Measurements from ENCODE around the gene BPIFB6. TPM values are rescaled to one million over a fixed set of nuclear protein-coding genes. Genes with fewer than 3 reads are reported as not detected.

Gene BPIFB6, protein sequence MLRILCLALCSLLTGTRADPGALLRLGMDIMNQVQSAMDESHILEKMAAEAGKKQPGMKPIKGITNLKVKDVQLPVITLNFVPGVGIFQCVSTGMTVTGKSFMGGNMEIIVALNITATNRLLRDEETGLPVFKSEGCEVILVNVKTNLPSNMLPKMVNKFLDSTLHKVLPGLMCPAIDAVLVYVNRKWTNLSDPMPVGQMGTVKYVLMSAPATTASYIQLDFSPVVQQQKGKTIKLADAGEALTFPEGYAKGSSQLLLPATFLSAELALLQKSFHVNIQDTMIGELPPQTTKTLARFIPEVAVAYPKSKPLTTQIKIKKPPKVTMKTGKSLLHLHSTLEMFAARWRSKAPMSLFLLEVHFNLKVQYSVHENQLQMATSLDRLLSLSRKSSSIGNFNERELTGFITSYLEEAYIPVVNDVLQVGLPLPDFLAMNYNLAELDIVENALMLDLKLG
- total RNA-seq (under 1 TPM in 1 of 2 donors, not detected in 1; 0.24 TPM), polyA plus RNA-seq (ENCODE audit: insufficient read depth, low read depth, low replicate concordance) (not detected)
- long read RNA-seq, donor 1: 0 reads
- long read RNA-seq, donor 2: 0 reads

DNA sequence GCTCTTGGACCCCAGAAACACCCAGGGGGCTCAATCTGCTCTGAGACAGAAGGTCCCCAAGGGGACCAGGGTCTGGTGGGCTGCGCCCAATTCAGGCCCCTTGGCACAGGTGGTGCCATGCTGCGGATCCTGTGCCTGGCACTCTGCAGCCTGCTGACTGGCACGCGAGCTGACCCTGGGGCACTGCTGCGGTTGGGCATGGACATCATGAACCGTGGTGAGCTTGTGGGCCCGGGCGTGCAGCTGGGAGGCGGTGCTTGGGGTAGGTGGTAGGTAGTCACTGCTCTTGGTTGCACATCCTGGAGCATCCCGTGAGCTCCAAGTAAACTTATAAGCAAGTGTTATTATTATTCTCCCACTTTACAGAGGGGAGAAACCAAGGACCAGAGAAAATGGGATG, at the start of gene BPIFB6:
Gene BPIFB6, plus strand, starts transcription at position 118 of the 400 bp plus-strand sequence. Its CDS starts 0 bp downstream, at position 118.
- no peaks in the 10 kb centered on the region for H3K9me3 ChIP-seq
- H3K27ac ChIP-seq: no peak within 1 kb of the TSS
- H3K36me3 ChIP-seq (ENCODE audit: low read depth, missing control alignments): no peaks in the 10 kb centered on the region
- no peaks in the 10 kb centered on the region for H3K27me3 ChIP-seq
- TF ChIP-seq, protein P1, sequence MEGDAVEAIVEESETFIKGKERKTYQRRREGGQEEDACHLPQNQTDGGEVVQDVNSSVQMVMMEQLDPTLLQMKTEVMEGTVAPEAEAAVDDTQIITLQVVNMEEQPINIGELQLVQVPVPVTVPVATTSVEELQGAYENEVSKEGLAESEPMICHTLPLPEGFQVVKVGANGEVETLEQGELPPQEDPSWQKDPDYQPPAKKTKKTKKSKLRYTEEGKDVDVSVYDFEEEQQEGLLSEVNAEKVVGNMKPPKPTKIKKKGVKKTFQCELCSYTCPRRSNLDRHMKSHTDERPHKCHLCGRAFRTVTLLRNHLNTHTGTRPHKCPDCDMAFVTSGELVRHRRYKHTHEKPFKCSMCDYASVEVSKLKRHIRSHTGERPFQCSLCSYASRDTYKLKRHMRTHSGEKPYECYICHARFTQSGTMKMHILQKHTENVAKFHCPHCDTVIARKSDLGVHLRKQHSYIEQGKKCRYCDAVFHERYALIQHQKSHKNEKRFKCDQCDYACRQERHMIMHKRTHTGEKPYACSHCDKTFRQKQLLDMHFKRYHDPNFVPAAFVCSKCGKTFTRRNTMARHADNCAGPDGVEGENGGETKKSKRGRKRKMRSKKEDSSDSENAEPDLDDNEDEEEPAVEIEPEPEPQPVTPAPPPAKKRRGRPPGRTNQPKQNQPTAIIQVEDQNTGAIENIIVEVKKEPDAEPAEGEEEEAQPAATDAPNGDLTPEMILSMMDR (IDR thresholded peaks at IDR 0.05): no peak
- TF ChIP-seq POLR2A (IDR thresholded peaks at IDR 0.05): no peak
- no peak for DNase-seq
- intact Hi-C loops (cut with DNase I; ENCODE audit: low total_unique reads): no loop called here
- no peaks in the 10 kb centered on the region for H3K4me1 ChIP-seq
- 67 to 98% methylated on average over 3 to 10 of the region's 10 CpGs for WGBS, 2 donors
- no peak within 1 kb of the TSS for H3K4me3 ChIP-seq

DNA sequence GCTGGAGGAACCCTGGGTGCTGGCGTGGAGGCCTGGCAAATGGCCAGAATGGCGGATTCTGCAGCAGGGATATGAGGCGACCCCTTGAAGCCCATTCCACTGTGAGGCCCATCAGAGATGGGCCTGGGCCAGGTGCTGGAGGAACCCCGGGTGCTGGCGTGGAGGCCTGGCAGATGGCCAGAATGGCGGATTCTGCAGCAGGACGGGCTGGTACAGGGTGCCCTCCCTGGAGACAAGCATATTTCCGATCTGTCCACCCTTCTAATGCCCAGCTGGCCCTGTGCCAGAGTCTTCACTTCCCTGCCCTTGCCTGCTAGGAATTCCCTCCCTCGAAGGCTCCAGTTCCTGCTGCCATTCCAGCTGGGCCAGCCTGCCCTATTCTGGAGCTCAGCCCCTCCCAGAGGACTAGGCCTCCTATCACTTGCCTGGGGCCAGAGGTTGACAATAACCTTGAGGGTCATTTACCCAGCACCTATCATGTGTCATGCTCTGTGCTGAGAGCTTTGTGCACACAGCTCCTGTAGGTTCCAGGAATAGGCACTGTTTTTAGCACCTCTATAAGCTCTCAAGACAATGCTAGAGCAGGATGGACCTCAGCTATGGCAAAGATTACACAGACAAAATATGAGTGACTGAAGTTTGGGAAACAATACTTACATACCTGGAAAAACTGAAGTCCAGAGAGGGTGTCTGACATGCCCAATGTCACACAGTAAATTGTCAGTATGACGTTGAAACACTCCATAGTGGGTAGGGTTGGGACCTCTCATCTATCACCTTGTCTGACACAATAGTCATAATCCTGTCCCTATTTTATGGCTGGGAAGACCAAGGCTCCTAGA, 48.6 kb upstream of the BPIFB6 start:
- intact Hi-C loops (cut with DNase I; ENCODE audit: low total_unique reads): no loop called here
- Histone ChIP-seq H3K27ac (no peak overlapping the region), H3K36me3 (ENCODE audit: low read depth, missing control alignments) (no peaks in the 10 kb centered on the region), H3K4me3 (no peak overlapping the region), H3K4me1 (peaks cover 3% of the 10 kb centered on the region), H3K27me3 (no peaks in the 10 kb centered on the region), H3K9me3 (no peaks in the 10 kb centered on the region)
- 33 to 45% methylated on average over 10 of the region's 10 CpGs for WGBS, 2 donors
- DNase-seq: no peak
- TF ChIP-seq, protein P1 (IDR thresholded peaks at IDR 0.05): no peak
- TF ChIP-seq POLR2A (IDR thresholded peaks at IDR 0.05): no peak

GRCh38 chr20:32983459-32984112, 47.9 kb upstream of the BPIFB6 start:
- no peak overlapping the region for H3K27ac ChIP-seq
- no peak for DNase-seq
- no peaks in the 10 kb centered on the region for H3K27me3 ChIP-seq
- intact Hi-C loops (cut with DNase I; ENCODE audit: low total_unique reads): no loop called here
- no peak for TF ChIP-seq POLR2A (IDR thresholded peaks at IDR 0.05)
- TF ChIP-seq, protein P1 (IDR thresholded peaks at IDR 0.05): no peak
- H3K4me1 ChIP-seq: peaks cover 3% of the 10 kb centered on the region
- H3K36me3 ChIP-seq (ENCODE audit: low read depth, missing control alignments): no peaks in the 10 kb centered on the region
- no peak overlapping the region for H3K4me3 ChIP-seq
- 80 to 89% methylated on average over 12 of the region's 12 CpGs for WGBS, 2 donors
- H3K9me3 ChIP-seq: no peaks in the 10 kb centered on the region

DNA sequence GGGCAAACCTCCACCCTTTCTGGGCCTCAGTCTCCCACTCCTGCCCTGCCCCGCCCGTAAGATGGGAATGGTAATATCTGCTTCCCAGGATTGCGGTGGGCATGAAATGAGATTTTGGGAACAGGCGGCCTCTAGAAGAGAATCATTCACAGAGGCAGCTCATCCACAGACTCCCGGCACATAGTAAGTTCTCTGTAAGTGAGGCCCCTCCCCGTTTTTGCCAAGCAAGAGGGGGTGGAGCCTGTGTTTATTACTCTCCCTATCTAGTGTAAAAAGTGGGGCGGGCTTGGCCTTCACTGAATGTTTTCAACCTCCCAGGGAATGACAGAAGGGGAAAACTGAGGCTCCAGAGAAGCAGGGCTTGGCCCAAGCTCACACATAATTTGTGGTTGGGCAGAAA, 47.3 kb upstream of the BPIFB6 start:
- 74 to 79% methylated on average over 7 of the region's 7 CpGs for WGBS, 2 donors
- intact Hi-C loops (cut with DNase I; ENCODE audit: low total_unique reads): no loop called here
- Histone ChIP-seq H3K27ac (no peak overlapping the region), H3K36me3 (ENCODE audit: low read depth, missing control alignments) (no peaks in the 10 kb centered on the region), H3K27me3 (no peaks in the 10 kb centered on the region), H3K4me1 (peaks cover 3% of the 10 kb centered on the region), H3K9me3 (no peaks in the 10 kb centered on the region), H3K4me3 (no peak overlapping the region)
- DNase-seq: no peak
- TF ChIP-seq, protein P1 (IDR thresholded peaks at IDR 0.05): no peak
- TF ChIP-seq POLR2A (IDR thresholded peaks at IDR 0.05): no peak
